Loucy (cell line): Measurements from ENCODE around the gene KBTBD3.
"Not testable (repeated sequence)": the region's sequence is repeated elsewhere in the genome, so short reads cannot be mapped to it uniquely, and the experiment has no call there.

Experiments
- H2AFZ ChIP-seq: fragments of 200-600 bp; sonication (generic); 2 replicates; pipeline ENCODE4 v1.6.0; 2016; ENCODE audit warnings: antibody characterized with exemption, mild to moderate bottlenecking, low read length, moderate library complexity
- H3F3A ChIP-seq: fragments of 200-600 bp; 2 replicates; pipeline ENCODE4 v1.6.0; 2016; ENCODE audit warnings: antibody characterized with exemption, low read depth, mild to moderate bottlenecking
- H3K27me3 ChIP-seq: fragments of 200-600 bp; sonication (generic); 2 replicates; pipeline ENCODE4 v1.6.1; 2014; ENCODE audit warnings: low read length, mild to moderate bottlenecking; ENCODE audit not compliant: insufficient read depth, poor library complexity, severe bottlenecking
- H3K36me3 ChIP-seq: fragments of 200-600 bp; sonication (generic); 2 replicates; pipeline ENCODE4 v1.6.1; 2016; ENCODE audit warnings: low read length; ENCODE audit not compliant: insufficient read depth
- H3K4me1 ChIP-seq: fragments of 200-600 bp; sonication (generic); 2 replicates; pipeline ENCODE4 v1.5.1; 2014; ENCODE audit warnings: low read length, mild to moderate bottlenecking; ENCODE audit not compliant: insufficient read depth, poor library complexity, severe bottlenecking
- H3K4me2 ChIP-seq: fragments of 200-600 bp; sonication (generic); 2 replicates; pipeline ENCODE4 v1.6.0; 2014; ENCODE audit warnings: antibody characterized with exemption, low read length, low read depth, mild to moderate bottlenecking; ENCODE audit not compliant: poor library complexity, severe bottlenecking
- H3K4me3 ChIP-seq: fragments of 200-600 bp; sonication (generic); 2 replicates; pipeline ENCODE4 v1.5.1; 2014; ENCODE audit warnings: low read length, mild to moderate bottlenecking, mixed read lengths; ENCODE audit not compliant: poor library complexity, severe bottlenecking
- H3K79me2 ChIP-seq: fragments of 200-600 bp; sonication (generic); 2 replicates; pipeline ENCODE4 v1.6.1; 2014; ENCODE audit warnings: low read length; ENCODE audit not compliant: insufficient read depth
- H3K9ac ChIP-seq: fragments of 200-600 bp; sonication (generic); 2 replicates; pipeline ENCODE4 v1.6.0; 2014; ENCODE audit warnings: mild to moderate bottlenecking, low read depth, low read length, moderate library complexity; ENCODE audit not compliant: poor library complexity, severe bottlenecking
- H3K9me2 ChIP-seq: fragments of 200-600 bp; sonication (generic); replicated peaks from 2 replicates; pipeline ENCODE4 v1.6.1; 2016; ENCODE audit warnings: low read depth, low read length, mixed read lengths
- H3K9me3 ChIP-seq: fragments of 200-600 bp; sonication (generic); 2 replicates; pipeline ENCODE4 v1.6.1; 2014; ENCODE audit warnings: mild to moderate bottlenecking, antibody characterized with exemption, low read length, low read depth; ENCODE audit not compliant: insufficient read depth
- H4K20me1 ChIP-seq: fragments of 200-600 bp; sonication (generic); 2 replicates; pipeline ENCODE4 v1.6.0; 2014; ENCODE audit warnings: antibody characterized with exemption, low read length, mild to moderate bottlenecking; ENCODE audit not compliant: insufficient read depth, poor library complexity, severe bottlenecking
- EZH2phosphoT487 ChIP-seq: fragments of 200-600 bp; IDR thresholded peaks from 2 replicates; pipeline ENCODE4 v1.6.1; 2018; ENCODE audit warnings: antibody characterized with exemption, mild to moderate bottlenecking, moderate library complexity, borderline replicate concordance
- TF ChIP-seq, protein P1 (sequence below): fragments of 200-600 bp; sonication (generic); conservative IDR thresholded peaks from 2 replicates; pipeline ENCODE4 v1.5.1; 2014; ENCODE audit warnings: mild to moderate bottlenecking, antibody characterized with exemption, low read length

Gene KBTBD3

DNA sequence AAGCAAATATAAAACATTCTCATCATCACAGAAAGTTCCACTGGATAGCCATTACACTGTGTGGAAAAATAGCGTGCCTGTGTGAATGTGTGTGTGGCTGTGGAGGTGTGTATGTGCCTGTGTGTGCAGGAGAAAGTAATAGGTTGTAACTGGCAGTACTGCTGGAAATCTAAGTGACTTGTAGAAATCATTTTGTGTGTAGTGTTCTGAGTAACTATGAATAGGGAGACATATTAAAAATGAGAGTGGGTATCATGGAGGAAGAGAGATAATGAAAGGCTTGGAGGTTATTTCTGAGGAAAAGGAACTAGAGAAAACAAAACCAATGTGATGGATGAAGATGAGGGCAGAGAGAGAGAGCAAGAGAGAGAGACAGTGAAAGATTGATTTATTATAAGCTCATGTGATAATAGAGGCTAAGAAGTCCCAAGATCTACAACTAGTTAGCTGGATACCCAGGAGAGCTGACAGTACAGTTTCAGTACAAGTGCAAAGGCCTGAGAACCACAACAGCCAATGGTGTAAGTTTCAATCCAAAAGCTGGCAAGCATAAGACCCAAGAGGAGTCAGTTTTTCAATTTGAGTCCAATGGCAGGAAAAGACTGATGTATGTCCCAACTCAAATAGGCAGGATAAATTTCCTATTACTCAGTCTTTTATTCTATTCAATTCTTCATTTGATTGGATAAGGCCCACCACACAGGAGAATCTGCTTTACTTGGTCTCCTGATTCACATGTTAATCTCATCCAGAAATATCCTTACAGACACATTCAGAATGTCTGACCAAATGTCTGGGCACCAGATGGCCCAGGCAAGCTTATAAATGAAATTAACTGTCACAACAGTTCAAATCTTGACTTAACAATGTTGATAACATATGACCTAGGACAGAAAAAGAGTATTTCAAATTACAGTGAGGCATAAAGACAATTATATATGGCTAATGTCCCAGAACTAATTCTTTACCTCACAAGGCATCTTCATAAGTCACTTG lies 14.9 kb downstream of the KBTBD3 start:
- no peaks in the 10 kb centered on the region for H3K27me3 ChIP-seq
- H3F3A ChIP-seq = no peaks in the 10 kb centered on the region
- H3K9ac ChIP-seq = no peak overlapping the region
- H2AFZ ChIP-seq = no peak overlapping the region
- TF ChIP-seq, protein P1, sequence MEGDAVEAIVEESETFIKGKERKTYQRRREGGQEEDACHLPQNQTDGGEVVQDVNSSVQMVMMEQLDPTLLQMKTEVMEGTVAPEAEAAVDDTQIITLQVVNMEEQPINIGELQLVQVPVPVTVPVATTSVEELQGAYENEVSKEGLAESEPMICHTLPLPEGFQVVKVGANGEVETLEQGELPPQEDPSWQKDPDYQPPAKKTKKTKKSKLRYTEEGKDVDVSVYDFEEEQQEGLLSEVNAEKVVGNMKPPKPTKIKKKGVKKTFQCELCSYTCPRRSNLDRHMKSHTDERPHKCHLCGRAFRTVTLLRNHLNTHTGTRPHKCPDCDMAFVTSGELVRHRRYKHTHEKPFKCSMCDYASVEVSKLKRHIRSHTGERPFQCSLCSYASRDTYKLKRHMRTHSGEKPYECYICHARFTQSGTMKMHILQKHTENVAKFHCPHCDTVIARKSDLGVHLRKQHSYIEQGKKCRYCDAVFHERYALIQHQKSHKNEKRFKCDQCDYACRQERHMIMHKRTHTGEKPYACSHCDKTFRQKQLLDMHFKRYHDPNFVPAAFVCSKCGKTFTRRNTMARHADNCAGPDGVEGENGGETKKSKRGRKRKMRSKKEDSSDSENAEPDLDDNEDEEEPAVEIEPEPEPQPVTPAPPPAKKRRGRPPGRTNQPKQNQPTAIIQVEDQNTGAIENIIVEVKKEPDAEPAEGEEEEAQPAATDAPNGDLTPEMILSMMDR = no peak
- H3K4me3 ChIP-seq = no peak overlapping the region
- no peaks in the 10 kb centered on the region for H4K20me1 ChIP-seq
- H3K9me2 ChIP-seq = no peaks in the 10 kb centered on the region
- no peaks in the 10 kb centered on the region for H3K9me3 ChIP-seq
- no peaks in the 10 kb centered on the region for H3K4me1 ChIP-seq
- no peaks in the 10 kb centered on the region for H3K36me3 ChIP-seq
- no peak overlapping the region for H3K4me2 ChIP-seq
- no peaks in the 10 kb centered on the region for H3K79me2 ChIP-seq

DNA sequence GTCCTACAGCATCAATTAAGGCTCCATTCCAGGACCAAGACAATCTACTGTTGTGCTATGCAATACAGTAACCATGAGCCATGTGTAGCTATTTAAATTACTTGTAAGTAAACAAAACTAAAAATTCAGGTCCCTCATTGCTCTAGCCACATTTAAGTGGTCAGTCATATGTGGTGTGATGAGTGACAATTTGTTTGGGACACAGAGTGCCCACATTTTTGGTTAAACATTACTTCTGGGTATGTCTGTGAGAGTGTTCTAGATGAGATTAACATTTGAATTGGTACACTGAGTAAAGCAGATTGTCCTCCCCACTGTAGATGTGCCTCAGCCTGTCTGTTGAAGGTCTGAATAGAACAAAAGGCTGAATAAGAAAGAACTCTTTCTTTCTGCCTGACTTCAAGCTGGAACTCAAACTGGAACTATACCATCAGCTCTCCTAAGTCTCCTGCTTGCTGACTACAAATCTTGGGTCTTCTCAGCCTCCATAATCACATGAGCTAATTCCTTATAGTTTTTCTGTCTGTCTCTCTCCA lies 15.8 kb downstream of the KBTBD3 start:
- H3K9me2 ChIP-seq = no peaks in the 10 kb centered on the region
- TF ChIP-seq, protein P1 = no peak
- TF ChIP-seq EZH2phosphoT487 = no peak

DNA sequence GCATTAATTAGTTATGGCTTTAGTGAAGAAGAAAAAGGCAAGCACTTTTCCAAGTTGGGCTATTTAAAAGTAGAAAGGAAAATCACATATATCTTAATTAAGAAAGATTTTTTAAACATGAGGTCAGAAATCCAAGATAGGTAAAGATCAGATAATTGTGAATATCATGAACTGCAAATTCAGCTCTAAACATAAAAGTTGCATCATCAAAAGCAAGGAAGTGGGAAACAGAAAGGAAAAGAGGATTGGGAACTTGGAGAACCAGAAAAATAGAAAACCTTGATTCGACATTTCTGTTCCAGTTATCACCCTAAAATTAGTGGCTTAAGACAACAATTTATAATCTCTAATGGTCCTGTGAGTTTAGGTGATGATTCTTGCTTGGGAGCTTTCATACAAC lies 17.5 kb downstream of the KBTBD3 start:
- TF ChIP-seq EZH2phosphoT487 = no peak
- TF ChIP-seq, protein P1 = no peak
- Histone ChIP-seq H3K4me2 (no peak overlapping the region), H2AFZ (no peak overlapping the region), H3K4me1 (peaks cover 7% of the 10 kb centered on the region), H3K36me3 (no peaks in the 10 kb centered on the region), H3K79me2 (no peaks in the 10 kb centered on the region), H3K9me2 (no peaks in the 10 kb centered on the region), H3K4me3 (no peak overlapping the region), H3K9me3 (no peaks in the 10 kb centered on the region), H3K9ac (no peak overlapping the region), H3K27me3 (no peaks in the 10 kb centered on the region), H3F3A (no peaks in the 10 kb centered on the region), H4K20me1 (no peaks in the 10 kb centered on the region)

More for the DNA sequence above, 15.8 kb downstream of the KBTBD3 start:
- H2AFZ ChIP-seq = no peak overlapping the region
- H3K79me2 ChIP-seq = no peaks in the 10 kb centered on the region
- H3K9me3 ChIP-seq = no peaks in the 10 kb centered on the region
- H3K36me3 ChIP-seq = no peaks in the 10 kb centered on the region
- no peaks in the 10 kb centered on the region for H4K20me1 ChIP-seq
- H3K9ac ChIP-seq = no peak overlapping the region
- no peaks in the 10 kb centered on the region for H3K27me3 ChIP-seq
- no peak overlapping the region for H3K4me2 ChIP-seq
- peaks cover 7% of the 10 kb centered on the region for H3K4me1 ChIP-seq
- H3K4me3 ChIP-seq = no peak overlapping the region
- H3F3A ChIP-seq = no peaks in the 10 kb centered on the region

DNA sequence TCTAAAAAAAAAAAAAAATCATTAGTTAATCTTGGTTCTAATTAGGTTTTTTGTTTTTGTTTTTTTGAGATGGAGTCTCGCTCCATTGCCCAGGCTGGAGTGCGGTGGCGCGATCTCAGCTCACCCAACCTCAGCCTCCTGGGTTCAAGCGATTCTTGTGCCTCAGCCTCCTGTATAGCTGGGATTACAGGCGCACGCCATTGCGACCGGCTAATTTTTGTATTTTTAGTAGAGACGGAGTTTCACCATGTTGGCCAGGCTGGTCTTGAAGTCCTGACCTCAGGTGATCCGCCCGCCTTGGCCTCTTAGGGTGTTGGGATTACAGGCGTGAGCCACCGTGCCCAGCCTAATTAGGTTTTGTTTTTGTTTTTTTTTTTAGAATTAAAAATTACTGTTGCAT lies 18.8 kb downstream of the KBTBD3 start:
- H3K27me3 ChIP-seq, H3K4me2 ChIP-seq, H3K9me2 ChIP-seq, H3K9ac ChIP-seq, H2AFZ ChIP-seq, H4K20me1 ChIP-seq, H3K4me3 ChIP-seq, H3K79me2 ChIP-seq, H3K9me3 ChIP-seq, H3K4me1 ChIP-seq, H3K36me3 ChIP-seq, H3F3A ChIP-seq: not testable (repeated sequence)
